NCI-H526 (cell line): ENCODE data around the gene SURF1.
A peak's percentile ranks its signal among the peaks of the same experiment; 100 is the strongest.
"Not testable (repeated sequence)": the region's sequence is repeated elsewhere in the genome, so short reads cannot be mapped to it uniquely, and the experiment has no call there.

Source experiments
- DNase-seq, 2 experiments: peaks; one replicate each; lab custom pipeline; 2025; lab: John Stamatoyannopoulos, UW

SURF1 gene, protein sequence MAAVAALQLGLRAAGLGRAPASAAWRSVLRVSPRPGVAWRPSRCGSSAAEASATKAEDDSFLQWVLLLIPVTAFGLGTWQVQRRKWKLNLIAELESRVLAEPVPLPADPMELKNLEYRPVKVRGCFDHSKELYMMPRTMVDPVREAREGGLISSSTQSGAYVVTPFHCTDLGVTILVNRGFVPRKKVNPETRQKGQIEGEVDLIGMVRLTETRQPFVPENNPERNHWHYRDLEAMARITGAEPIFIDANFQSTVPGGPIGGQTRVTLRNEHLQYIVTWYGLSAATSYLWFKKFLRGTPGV

DNA sequence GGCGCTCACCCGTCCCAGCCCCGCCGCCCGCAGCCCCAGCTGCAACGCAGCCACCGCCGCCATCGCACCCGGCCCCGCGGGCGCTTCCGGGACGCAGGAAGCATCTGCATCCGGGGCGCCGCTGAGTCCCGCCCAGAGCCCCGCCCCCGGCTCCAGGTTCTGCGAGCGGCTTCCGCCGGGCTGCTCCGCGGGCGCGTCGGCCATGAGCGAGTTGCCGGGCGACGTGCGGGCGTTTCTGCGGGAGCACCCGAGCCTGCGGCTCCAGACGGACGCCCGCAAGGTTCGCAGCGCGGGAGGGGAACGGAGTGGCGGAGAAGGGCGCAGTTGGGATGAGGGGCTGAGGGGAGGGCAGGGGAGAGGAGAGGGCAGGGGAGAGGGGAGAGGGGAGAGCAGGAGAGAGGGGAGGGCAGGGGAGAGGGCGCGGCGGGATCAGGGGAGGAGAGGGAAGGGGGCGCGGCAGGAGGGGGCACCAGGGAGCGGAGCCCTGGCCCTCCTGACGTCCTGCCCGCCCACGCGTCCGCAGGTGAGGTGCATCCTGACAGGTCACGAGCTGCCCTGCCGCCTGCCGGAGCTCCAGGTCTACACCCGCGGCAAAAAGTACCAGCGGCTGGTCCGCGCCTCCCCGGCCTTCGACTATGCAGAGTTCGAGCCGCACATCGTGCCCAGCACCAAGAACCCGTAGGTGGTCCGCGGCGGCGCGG, at the start of gene SURF1, which contains the start of gene SURF2:
Gene SURF1 (minus strand): TSS at position 97 of the 701 bp plus-strand sequence. CDS start 34 bp downstream, at position 63.
Gene SURF2 (plus strand): TSS at position 160 of the 701 bp plus-strand sequence. CDS start 43 bp downstream, at position 203.
- DNase-seq, result peak in 1 of 2 experiments; percentile 88

DNA sequence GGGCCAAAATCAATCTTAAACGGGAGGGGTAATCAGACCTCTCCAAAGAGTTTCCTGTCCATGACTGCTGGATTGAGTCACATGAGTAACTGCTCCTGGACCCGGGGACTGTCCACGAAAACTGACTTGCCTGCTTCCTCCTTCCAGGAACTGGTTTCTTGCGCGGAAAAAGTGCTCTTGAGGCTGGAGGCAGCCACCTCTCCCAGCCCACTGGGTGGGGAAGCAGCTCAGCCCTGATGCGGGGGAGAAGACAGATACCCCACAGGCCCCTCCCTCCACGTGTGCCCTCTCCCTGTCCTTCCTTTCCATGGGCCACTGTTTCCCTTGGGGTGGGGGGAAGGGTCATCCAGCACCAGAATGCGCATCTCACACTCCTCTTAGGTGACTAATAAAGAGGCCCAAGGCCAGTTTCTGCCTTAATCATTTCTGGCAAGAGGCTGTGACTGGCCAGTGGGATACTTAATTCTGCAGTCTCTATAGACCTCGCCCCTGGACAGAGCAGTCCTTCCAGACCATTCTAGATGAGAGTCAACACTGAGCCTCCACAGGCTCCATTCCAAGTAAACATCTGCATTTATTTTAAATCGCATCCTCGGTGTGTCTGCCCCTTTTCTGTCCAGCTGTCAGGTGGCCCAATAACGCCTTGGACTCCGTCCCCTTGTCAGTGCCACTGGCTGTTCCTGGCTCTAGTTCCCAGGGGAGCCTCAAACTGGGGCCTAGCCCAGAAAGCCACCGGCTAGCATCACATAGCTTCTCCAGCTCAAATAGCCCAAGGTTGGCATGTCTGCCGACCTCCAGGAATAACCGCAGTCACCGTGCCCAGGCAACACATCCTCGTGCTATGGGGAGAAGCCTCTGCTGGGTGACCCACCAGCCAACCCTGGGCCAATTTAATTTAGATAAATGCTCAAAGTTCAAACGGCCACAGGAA, 49.5 kb upstream of the SURF1 start:
- no peak for DNase-seq

DNA sequence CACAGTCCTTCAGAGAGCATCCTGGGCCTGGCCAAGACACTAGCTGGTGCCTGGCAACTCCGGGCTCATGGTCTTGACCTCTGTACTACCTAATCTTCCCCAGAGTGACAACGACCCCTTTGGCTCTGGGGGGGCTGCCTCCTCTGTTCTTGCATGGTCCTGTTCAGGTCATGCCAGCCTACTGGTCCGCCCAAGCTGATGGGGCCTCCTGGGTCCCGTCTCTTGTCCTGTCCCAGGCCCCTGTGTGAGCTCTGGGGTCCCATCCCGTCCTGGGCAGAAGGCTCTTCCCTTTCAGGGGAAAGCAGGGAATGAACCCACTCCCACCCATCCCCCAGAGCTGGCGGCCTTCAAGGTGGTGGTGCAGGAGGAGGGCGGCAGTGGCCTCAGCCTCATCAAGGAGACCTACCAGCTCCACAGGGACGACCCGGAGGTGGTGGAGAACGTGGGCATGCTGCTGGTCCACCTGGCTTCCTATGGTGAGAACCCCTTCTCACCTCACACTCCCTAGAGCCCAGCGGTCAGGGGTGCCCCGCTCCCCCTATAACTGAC, 48.2 kb upstream of the SURF1 start:
- DNase-seq, result no peak

DNA sequence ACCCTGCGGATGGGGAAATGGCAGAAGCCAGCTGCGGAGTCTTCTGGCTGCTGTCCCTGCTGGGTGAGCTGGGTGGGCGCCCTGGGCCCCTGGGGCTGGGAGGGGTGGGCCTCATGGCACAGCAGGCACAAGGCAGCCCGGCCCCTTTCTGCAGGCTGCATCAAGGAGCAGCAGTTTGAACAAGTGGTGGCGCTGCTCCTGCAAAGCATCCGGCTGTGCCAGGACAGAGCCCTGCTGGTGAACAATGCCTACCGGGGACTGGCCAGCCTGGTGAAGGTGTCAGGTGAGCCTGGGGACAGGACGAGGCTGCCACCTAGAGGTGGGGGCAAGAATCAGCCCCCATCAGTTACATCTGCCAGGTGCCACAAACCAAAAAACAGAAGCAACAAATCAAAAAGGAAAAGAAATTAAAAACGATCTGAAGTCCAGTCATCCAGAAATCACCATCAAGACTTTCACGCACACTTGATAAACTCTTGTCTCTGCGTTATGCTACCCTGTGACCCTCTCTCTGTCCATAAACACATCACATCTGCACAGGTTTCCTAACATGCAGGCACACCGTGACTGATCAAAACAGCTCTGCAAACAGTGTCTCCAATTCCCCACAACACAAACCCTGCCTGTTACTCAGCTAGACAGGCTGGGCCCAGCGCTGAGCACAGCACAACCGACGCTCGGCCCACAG, 47.6 kb upstream of the SURF1 start:
- DNase-seq, result peak in 1 of 2 experiments; percentile 20

DNA sequence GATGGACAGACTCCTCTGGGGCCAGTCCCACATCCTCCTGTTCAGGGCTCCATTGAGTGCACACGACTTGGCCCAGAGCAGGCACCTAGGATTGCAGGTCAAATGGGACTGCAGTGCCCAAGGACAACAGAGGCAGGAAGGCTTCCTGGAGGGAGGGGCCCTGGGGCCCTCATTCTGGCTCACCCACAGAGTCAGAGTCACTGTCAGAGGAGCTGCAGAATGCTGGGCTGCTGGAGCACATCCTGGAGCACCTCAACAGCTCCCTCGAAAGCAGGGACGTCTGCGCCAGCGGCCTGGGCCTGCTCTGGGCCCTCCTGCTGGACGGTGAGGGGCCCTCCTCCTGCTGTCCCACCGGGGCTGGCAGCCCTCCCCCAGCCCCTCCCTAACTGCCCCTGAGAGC, 46.4 kb upstream of the SURF1 start:
- DNase-seq, result no peak

DNA sequence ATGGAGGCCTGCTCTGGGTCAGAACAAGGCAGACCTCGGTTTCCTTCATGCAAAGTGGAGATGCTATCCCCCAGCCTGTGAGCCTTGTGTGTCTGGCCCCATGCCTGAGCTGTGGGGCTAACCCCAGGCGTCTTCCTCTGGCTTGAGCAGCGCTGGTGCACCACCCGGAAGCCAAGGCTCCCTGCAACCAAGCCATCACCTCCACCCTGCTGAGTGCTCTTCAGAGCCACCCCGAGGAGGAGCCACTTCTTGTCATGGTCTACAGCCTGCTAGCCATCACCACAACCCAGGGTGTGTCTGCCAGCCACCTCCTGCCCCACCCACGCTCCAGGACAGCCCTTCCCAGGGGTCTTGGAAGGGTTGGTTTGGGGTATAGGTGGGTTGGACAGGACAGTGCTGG, 45.3 kb upstream of the SURF1 start:
- no peak for DNase-seq

DNA sequence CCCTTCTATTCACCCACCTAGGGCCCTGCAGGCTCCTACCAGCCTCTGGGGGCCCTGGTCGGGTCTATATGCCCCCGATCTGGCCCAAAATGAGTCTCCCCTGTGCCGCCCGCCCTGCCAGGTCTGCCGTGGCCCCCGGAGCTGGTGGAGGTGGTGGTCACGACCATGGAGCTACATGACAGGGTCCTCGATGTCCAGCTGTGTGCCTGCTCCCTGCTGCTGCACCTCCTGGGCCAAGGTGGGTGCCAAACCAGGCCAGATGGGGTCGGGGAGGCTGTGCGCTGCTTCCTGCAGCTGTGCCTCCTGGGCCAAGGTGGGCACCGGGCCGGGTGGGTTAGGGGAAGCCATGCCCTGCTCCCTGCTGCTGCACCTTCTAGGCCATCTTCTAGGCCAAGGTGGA, 44.0 kb upstream of the SURF1 start:
- no peak for DNase-seq

DNA sequence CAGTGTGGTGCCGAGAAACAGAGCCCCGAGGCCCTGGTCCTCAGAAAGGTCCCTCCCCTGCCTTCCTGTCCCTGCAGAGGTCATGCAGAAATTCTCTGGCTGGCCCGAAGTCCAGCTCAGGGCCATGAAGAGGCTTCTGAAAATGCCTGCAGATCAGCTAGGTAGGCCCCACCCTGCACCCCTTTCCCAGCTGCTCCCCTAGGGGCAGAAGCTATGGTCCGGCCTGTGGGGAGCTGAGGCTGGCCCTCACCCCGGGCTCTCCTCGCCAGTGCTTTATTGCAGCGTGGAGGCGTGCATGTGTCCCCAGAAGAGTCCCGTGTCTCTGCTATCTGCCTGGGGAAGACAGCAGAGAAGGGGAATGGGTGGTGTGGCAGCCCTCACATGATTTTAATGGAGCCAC, 41.6 kb upstream of the SURF1 start:
- no peak for DNase-seq

DNA sequence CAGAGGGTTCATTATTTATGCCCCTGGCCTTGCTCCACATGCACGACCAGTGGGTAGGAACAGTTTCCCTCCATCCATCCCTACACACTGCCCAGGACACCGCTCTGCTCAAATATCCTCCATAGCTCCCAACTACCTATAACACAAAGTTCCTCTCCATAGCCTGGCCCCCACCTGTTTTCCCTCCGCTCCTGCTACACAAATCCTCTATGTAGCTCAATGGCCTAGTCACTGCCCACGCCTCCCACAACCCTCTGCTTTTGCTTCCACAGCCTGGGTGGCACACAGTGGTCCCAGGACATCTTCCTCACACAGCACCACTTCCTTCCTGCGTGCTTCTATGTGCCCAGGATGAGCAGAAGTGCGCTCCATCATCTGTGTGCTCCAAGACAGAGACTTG, 41.1 kb upstream of the SURF1 start:
- DNase-seq, result no peak

DNA sequence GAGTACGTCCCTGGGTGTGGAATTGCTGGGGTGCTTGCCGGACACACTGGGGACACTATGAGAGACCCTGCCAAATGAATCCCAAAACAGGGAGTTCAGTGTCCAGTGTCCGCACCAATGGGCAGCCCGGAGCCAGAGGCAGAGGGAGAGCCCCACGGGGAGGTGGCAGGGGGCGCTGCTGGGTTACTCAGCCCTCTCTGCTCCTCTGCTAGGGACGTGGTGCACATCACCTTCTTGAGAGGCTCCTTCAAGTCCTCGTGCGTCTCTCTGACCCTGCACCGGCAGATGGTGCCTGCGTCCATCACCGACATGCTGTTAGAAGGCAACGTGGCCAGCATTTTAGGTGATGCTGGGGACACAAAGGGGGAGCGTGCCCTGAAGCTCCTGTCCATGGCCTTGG, 40.7 kb upstream of the SURF1 start:
- no peak for DNase-seq

DNA sequence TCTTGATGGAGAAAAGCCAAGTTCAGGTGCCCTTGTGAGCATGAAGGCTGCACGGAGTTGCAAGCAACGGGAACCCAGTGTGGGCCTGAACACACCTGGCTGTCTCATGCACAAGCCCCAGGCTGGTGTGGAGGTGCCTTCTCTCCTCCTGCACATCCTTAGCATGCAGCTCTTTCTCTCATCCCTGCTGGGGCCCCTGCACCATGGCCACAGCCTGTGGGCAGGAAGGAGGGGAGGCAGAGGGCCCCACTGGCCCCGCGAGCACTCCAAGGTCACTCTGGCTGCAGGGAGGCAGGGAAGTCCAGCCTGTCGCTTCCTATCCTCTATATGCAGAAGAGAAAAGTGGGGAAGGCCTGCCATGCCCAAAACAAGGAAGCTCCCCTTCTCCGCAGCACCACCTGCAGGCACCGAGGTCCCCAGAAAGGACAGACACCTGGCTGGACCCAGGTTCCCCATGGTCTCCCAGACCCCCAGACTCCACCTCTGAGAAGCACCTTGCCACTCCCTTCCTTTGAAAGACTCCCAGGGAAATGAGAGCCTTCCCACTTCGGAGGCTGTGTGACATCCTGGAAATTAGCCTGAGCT, 38.5 kb upstream of the SURF1 start:
- DNase-seq, result no peak

DNA sequence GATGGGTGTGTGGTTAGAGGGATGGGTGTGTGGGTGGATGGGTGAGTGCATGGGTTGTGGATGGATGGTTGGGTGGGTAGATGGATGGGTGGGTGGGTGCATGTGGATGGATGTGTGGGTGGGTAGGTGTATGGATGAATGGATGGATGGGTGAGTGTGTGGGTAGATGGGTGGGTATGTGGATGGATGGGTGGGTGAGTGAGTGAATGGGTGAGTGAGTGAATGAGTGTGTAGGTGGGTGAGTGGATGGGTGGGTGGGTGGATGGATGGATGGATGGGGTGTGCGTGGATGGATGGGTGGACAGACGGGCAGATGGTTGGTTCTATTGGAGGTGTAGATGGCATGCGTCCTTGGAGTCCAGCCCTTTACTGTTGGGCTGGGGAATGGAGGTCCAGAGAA, 37.1 kb upstream of the SURF1 start:
- no peak for DNase-seq

DNA sequence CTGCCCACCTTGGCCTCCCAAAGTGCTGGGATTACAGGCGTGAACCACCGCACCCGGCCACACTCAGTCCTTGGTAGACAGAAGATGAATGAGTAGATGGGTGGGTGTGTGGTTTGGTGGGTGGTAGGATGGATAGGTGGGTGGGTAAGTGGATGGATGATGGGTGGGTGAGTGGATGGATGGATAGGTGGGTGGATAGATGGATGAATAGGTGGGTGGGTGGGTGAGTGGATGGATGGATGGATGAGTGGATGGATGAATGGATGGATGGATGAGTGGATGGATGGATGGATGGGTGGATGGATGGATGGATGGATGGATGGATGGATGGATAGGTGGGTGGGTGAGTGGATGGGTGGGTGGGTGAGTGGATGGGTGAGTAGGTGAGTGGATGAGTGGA, 36.0 kb upstream of the SURF1 start:
- not testable (repeated sequence) for DNase-seq

DNA sequence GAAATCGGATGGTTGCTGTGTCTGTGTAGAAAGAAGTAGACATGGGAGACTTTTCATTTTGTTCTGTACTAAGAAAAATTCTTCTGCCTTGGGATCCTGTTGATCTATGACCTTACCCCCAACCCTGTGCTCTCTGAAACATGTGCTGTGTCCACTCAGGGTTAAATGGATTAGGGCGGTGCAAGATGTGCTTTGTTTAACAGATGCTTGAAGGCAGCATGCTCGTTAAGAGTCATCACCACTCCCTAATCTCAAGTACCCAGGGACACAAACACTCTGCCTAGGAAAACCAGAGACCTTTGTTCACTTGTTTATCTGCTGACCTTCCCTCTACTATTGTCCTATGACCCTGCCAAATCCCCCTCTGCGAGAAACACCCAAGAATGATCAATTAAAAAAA, 35.2 kb upstream of the SURF1 start:
- DNase-seq, result not testable (repeated sequence)

DNA sequence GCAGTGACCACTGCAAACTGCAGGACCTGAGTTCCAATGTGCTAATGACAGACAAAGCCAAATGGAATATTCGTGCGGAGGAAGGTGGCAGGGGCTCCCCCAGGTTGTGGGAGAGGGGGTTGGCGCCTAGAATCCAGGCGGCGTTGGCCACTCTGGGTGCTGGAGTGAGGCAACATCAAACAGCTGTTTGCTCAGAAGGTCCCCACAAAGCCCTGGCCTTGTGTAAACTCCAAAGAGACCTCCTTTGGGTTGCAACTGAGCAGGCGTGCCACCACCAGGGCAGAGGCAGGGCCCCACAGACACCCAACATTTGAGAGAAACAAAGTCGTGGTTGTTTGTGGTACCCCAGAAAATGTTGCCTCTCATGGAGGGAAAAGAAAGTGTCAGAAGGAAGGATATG, 34.4 kb upstream of the SURF1 start:
- DNase-seq, result no peak

DNA sequence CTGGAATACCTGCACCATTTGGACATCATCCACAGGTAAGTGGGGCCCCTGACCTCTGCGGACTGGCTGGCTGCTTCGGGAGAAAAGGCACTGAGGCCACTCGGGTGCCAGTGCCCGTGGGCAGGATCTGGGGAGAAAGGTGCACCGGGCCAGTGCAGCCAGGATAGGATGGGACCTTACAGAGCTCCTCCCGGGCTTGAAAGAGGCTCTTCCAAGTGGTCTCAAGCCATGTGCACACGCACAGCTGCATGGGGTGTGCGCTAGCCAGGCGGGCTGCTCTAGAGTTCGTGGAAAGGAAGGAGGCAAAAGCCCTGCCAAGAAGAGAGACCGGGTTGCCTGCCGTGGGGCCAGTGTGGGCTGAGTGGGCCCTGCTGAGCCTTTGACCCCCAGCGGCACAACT, 33.3 kb upstream of the SURF1 start:
- no peak for DNase-seq

DNA sequence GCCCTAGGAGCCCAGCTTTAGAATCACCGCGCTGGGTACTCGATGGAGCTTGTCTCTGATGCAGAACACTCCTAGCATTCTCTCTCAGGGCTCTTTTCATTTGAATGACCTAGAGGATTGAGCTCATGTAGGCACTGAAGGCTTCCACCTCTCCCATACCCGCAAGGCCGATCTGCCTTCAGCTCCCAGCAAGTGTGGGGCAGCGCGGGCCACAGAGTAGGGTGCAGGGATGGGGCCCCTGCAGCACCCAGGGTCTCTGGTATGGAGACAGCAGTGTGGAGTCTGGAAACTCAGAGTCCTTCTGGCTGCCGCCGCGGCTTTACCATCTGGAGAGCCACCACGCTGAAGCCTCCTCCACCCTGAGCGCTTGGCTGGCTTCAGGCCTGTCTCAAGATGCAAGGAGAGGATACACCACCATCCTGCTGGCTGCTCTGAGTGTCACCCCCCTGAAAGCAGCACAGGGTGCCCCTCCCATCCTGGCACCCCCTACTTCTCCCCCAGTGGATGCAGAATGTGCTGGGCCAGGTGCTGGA, 32.8 kb upstream of the SURF1 start:
- no peak for DNase-seq

DNA sequence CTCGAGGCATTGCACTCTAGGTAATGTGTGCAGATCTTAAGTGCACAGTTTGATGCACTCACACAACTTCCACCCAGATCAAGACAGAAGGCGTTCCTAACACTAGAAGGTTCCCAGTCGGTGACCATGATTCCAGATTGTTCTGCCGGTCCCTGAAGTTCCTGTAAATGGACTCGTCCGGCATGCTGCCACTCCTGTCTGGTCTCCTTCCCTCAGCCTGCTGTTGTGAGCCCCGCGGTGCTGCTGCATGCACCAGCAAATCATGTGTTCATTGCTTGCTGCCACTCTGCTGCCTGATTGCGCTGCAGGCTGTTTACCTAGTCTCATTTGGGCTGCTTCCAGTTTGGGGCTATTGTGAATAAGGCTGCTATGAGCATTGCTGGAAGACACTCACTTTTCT, 31.4 kb upstream of the SURF1 start:
- no peak for DNase-seq

DNA sequence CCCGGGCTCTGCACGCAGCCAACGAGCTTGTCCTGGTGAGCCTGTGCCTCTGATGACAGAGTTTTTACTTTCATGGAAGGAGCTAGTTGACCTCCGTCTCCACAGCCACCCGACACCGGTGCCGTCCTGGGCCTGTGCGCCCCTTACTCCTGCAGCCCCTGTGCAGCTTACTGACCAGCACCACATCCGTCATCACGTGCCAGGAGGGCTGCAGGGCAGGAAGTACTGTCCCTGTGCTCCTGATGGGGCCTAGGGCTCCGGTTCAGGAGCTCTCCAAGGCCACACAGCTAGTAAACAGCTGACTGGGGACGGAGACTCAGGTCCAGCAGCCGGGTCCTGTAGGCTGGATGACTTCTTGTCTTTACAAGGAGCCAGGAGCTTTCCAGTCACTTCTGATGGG, 30.1 kb upstream of the SURF1 start:
- no peak for DNase-seq

DNA sequence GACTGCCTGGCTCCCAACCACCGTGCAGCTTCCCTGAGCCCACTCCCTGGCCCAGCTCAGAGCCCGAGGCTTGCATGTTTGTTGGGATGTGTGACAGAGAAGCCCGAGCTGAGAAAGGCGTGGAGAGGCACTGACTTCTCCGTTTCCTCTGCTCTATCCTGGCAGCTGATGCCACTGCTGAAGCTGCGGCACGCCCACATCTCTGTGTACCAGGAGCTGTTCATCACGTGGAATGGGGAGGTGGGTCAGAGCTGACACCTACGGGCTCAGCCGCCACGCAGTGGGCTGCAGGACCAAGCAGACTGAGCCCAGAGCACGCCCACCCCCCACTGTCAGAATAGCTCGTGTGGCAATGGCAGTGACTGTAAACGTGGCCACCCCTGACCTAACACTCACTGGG, 29.2 kb upstream of the SURF1 start:
- DNase-seq, result no peak

DNA sequence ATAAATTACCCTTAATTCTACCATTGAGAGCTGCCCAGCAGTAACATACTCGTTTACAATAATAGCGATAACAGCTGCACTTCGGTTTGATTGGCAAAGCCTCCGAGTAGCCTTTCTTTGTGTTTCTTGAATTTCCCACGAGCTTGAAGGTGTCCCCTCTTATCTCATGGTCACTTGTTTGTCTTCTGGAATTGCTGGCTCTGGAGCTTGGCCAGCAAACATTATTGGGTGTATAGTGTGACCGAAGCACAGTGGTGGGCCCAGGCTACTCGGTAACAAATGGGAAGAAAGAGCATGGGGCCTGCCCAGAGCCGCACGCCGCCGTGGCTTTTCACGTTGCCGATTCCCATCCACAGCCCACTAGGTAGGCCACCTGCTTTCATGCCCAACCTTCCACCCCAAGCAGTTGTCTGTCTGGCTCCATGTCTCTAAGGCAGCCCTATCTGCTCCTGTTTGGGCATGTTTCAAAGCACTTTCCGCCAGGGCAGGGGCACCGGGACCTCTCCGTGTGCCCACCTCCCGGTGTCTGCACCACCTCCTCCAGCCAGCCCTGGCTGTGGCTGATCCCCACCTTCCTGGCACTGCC, 28.5 kb upstream of the SURF1 start:
- no peak for DNase-seq
